HG03469 (cell line): Measurements from ENCODE around the gene RNH1.
"Not testable (repeated sequence)": the region's sequence is repeated elsewhere in the genome, so short reads cannot be mapped to it uniquely, and the experiment has no call there.

Experiments
- ATAC-seq: cut with Tn5 transposase; IDR thresholded peaks from one replicate; pipeline ENCODE4 v1.9.1; 2021; ENCODE audit warnings: mild to moderate bottlenecking, moderate library complexity, moderate number of reproducible peaks; ENCODE audit not compliant: unreplicated experiment

RNH1 gene

GRCh38 chr11:520428-521176 is 13.6 kb upstream of the RNH1 start:
- no peak for ATAC-seq

- no peak for ATAC-seq
Observed at GRCh38 chr11:518463-519202, 11.6 kb upstream of the RNH1 start.

GRCh38 chr11:516918-517685 is 10.1 kb upstream of the RNH1 start:
- ATAC-seq: not testable (repeated sequence)

GRCh38 chr11:516400-516799 is 9.4 kb upstream of the RNH1 start:
- no peak for ATAC-seq

GRCh38 chr11:515131-515530 is 8.1 kb upstream of the RNH1 start:
- ATAC-seq: no peak

DNA sequence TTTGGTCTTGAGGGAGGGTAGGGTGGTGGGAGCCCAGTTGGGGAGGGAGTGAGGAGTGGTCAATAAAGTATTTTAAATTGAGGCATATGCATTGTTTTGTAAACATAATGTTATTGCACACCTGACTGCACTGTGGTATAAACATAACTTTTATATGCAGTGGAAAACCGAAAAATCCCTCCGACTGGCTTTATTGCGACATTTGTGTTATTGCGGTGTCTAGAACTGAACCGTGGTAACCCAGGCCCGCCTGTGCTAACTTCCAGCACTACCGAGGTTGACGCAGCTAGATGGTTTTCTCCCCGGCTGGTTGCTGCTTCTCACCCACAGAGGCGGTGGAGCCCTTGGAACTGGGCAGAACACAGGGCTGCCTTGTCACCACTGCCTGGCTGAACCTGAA is 7.6 kb upstream of the RNH1 start:
- ATAC-seq: no peak

DNA sequence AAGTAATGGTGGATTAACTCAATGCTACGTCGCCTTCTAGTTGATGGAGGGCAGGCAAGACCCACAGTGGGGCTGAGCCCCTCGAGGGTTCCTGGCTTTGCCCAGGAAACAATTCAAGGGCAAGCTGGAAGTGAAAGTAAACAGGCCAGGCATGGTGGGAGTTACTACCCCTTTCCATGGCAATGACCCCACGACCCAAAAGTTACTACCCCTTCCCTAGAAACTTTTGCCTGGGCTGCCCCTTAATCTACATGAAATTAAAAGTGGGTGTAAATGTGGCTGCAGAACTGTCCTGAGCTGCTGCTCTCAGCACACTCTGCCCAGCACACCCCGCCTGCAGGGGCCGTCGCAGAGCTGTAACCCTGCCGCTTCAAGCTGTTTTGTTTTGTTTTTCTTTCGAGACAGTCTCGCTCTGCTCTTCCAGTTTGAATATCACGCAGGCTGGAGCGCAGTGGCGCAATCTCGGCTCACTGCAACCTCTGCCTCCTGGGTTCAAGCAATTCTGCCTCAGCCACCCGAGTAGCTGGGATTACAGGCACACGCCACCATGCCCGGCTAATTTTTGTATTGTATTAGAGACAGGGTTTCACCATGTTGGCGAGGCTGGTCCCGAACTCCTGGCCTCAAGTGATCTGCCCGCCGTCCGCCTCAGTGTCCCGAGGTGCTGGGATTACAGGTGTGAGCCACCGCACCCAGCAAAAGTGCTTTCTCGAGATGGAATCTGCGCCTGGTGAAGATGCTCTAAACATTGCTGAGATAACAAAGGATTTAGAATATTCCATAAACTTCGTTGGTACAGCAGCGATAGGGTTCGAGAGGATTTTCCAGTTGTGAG is 5.9 kb upstream of the RNH1 start:
- ATAC-seq: no peak

DNA sequence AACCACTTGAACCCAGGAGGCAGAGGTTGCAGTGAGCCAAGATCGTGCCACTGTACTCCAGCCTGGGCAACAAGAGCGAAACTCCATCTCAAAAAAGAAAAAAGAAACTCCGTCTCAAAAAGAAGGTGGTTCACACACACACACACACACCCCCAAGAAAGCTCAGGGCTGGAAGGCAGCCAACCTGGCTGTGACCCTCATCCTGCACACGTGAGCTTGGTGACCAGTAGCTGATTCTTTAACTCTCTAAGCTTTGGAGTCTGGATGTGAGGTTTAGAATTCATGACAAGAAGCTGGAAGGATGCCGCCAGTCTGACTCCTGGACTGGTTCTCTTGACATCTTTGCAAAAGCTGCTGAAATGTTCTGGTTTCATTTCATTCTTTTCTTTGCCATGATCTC is 1.9 kb upstream of the RNH1 start:
- ATAC-seq: no peak

DNA sequence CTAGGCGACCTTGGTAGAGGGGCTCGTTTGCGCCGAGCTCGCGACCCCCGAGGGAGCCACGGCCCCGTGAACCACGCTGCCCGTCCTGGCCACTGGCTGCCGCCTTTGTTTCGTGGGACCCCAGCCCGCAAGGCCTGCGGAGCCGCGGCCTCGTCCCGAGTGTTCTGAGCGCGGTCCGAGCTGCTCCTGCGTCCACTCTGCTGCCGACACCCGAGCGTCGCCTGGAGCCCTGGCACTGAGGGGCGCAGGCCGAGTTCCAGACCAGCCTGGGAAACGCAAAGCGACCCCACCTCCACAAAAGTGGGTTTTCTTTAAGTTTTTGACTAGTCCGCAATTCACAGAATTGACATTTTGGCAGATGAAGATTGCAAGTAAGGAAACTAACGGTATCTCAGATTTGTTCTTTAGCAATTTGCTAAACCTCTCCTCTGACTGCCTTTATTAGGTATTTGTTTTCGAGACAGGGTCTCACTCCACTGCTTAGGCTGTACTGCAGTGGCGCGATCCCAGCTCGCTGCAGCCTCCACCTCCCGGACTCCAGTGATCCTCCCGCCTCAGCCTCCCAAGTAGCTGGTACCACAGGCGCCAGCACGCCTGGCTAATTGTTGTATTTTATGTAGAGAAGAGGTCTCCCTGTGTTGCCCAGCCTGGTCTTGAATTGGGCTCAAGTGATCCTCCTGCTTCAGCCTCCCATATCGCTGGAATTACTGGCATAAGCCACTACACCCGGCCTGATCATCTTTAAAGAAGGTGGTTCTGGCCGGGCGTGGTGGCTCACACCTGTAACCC is 879 bp upstream of the RNH1 start:
- no peak for ATAC-seq

- peak; percentile 61 for ATAC-seq
Observed at GRCh38 chr11:506238-506994, 626 bp downstream of the RNH1 start.

- no peak for ATAC-seq
Observed at GRCh38 chr11:504994-505344, 2.1 kb downstream of the RNH1 start.

GRCh38 chr11:504053-504993 is 2.7 kb downstream of the RNH1 start:
- no peak for ATAC-seq

- ATAC-seq: no peak
Observed at GRCh38 chr11:503179-503981, 3.7 kb downstream of the RNH1 start.

- no peak for ATAC-seq
Observed at GRCh38 chr11:502288-503178, 4.5 kb downstream of the RNH1 start.

DNA sequence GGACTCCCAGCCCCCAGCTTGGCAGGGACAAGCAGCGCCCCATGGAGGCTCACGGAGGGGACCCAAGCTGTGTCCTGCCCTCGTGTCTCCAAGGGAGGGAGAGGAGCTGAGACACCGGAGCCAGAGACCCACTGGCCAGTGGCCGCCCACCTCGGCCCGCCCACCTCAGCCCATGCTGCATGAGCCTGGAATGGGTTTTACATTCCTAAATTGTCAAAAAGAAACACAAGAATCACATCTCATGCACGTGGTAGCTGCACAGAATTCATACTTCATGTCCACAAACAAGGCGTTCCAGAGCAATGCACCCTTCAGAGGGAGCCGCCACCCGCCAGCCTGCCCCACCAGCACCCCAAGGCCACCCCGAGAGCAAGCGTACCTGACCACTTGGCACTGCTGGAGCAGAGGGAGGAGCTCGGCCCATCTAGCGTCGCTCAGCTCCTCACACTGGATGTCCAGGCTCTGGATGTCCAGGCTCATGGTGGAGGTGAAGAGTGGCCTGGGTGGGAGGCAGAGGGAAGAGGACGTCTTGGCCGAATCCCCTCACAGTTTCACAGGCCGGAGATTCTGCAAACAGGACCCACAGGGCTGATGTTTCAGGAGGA is 5.3 kb downstream of the RNH1 start:
- ATAC-seq: no peak
